GM12892 (cell line): ENCODE measurements around the gene CPZ.
"Not testable (repeated sequence)": the region's sequence is repeated elsewhere in the genome, so short reads cannot be mapped to it uniquely, and the experiment has no call there.

Experiments
- DNase-seq: peaks from one replicate; pipeline ENCODE4 v3.0.0; 2011; ENCODE audit not compliant: insufficient read length
- FAIRE-seq: peaks from 2 replicates; lab custom pipeline; 2011; peaks lifted over from hg19 to GRCh38; lab: Jason Lieb, UNC
- POLR2A ChIP-seq: IDR thresholded peaks from 2 replicates; pipeline ENCODE4 v1.6.1; 2011; ENCODE audit warnings: low read depth, low read length, control low read depth
- POLR2AphosphoS5 ChIP-seq: IDR thresholded peaks from 2 replicates; pipeline ENCODE4 v1.6.1; 2011; ENCODE audit warnings: low read depth, low read length, control low read depth
- TAF1 ChIP-seq: IDR thresholded peaks from 2 replicates; pipeline ENCODE4 v1.6.1; 2011; ENCODE audit warnings: low read depth, mild to moderate bottlenecking, control low read depth, low read length, borderline replicate concordance

The CPZ gene

DNA sequence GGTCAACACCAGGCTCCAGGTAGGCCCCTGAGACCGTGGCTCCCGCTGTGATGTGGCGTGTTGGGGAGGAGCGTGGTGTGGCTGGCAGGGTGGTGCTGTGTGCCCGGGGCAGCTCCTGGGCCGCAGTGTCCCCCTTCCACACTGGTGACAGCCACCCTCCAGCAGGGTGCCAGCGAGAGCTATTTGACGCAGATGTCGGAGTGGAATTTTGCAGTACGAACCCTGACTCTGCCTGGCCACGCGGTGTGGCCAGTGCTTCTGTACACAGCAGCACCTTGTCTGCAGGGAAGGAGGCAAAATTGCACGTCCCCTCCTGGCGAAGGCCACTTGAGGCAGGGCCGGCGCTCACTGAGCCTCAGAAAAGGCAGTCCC is 53.2 kb downstream of the CPZ start:
- TF ChIP-seq TAF1 (no peak), POLR2AphosphoS5 (no peak), POLR2A (no peak)

DNA sequence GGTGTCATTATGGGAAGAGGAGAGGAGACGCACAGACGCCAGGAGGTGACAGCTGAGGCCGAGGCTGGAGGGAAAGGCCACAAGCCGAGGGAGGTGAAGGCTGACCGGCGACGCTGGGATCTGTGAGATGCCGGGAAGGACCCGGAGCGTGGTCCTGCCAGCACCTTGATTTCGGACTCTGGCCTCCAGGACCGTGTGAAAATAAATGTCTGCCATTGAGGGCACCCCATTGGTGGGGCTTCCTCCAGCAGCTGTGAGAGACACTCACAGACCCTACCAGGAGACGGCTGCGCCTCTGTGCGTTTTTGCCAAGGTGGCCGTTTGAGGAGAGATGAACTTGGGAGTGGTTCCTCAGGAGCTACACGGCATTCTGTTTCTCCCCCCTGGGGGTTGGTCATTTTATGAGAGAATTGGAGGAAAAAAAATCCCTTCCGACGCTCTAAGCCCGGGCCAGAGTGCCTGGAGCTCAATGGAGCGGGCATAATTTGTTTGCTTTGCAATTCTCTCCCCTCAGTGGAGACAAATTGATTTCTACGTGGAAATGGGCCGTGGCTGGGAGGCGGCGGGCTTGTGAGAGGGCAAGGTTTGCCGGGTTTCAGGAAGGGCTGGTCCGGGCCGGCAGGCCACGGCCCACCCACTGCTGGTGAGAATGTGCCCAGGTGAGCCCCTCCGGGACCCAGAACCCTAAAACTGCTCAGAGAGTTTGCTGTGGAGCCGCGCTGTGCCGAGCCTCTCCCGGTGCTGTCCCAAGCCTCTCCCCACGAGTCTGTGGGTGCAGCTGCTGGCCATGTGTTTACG is 53.9 kb downstream of the CPZ start:
- DNase-seq (no peak), FAIRE-seq (no peak)
- TF ChIP-seq POLR2A (no peak), POLR2AphosphoS5 (no peak), TAF1 (no peak)

More for the DNA sequence above, 53.2 kb downstream of the CPZ start:
- DNase-seq (no peak), FAIRE-seq (no peak)

DNA sequence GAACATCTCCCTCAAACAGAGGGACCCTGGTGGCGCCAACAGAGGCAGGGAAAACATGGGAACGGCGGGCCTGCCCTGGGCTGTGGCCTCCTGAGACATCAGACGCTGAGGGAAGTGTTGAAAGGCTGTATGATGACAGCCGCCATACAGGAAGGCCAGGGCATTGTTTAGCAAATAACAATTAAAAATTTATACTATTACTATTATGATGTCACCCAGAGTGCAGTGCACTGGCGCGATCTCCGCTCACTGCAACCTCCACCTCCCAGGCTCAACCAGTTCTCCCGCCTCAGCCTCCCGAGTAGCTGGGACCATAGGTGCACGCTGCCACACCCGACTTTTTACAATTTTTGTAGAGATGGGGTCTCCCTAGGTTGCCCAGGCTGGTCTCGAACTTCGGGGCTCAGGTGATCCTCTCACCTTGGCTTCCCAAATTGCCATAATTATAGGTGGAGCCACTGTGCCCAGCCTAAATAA is 54.6 kb downstream of the CPZ start:
- FAIRE-seq (no peak), DNase-seq (no peak)
- TF ChIP-seq TAF1 (no peak), POLR2AphosphoS5 (no peak), POLR2A (no peak)

DNA sequence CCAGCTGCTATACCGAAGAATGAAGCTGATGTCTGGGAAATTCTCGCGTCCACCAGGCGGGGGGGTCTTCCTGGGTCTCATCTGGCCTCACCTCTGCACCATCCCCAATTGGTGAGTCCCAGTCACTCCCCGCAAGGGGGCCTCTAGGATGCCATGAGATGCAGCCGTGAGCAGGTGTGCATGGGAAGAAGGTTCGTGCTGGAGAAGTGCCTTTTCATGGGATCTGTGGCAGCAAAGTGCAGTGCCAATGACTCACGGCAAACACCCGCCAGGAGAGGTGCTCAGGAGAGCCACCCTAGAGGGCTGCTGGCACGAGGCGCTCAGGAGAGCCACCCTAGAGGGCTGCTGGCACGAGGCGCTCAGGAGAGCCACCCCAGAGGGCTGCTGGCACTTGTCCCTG is 55.1 kb downstream of the CPZ start:
- no peak for TF ChIP-seq POLR2A
- TF ChIP-seq TAF1 = no peak
- TF ChIP-seq POLR2AphosphoS5 = no peak
- DNase-seq (no peak), FAIRE-seq (no peak)

DNA sequence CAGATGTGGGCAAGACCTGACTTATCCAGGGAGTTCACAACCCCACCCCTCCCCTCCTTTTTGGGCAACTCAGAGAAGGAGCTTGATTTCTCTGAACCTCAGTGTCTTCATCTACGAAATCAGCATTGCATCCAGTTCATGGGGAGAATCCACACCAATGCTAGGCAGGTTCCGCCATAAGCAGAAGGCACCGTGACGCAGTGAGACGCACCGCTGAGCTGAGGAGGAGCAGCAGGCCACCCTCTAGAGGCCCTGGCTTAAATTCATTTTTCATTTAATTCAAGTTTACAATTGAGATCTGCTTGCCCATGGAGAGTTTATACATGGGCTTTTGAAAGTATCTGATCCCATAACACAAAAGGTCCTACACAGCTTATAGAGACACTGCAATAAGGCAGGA is 55.7 kb downstream of the CPZ start:
- TF ChIP-seq POLR2A (no peak), POLR2AphosphoS5 (no peak), TAF1 (no peak)
- FAIRE-seq (no peak), DNase-seq (no peak)

DNA sequence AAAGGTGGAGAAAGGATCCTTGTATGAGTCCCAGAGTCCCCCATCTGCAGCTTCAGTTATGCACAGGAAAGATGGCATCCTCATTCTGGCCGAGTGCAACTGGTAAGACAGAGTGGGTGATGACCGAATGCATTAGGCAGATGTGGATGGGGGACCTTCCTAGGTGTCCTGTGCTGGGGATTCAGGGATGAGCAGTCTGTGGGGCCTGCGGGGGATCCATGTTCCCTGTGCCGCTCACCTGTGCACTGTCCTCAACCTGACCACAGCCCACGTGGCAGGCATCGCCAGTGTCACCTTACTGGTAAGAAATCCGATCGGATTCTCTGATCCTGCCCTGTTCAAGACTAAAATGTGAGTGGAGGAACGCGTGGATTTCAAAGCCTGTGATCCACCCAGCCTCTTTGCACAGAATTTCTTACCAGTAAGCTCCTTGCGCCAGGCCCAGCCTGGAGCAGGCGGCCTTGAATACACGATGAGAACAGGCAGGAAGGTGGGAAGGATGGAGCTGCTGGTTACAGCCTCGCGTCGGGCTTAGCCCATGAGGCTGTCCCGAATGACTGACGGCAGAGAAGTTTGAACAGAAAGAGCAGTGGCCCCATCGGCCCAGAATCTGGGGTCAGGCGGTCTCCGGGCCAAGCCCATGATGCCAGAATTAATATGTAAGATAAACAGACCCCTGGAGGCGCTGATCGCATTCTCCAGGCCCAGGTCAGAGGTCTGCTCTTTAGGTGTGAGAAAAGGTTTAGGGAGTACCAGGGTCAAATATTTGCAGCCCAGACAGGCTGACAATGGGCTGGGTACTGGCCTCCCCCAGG is 56.5 kb downstream of the CPZ start:
- no peak for FAIRE-seq
- TF ChIP-seq POLR2AphosphoS5 (no peak), POLR2A (no peak), TAF1 (no peak)
- DNase-seq = no peak

DNA sequence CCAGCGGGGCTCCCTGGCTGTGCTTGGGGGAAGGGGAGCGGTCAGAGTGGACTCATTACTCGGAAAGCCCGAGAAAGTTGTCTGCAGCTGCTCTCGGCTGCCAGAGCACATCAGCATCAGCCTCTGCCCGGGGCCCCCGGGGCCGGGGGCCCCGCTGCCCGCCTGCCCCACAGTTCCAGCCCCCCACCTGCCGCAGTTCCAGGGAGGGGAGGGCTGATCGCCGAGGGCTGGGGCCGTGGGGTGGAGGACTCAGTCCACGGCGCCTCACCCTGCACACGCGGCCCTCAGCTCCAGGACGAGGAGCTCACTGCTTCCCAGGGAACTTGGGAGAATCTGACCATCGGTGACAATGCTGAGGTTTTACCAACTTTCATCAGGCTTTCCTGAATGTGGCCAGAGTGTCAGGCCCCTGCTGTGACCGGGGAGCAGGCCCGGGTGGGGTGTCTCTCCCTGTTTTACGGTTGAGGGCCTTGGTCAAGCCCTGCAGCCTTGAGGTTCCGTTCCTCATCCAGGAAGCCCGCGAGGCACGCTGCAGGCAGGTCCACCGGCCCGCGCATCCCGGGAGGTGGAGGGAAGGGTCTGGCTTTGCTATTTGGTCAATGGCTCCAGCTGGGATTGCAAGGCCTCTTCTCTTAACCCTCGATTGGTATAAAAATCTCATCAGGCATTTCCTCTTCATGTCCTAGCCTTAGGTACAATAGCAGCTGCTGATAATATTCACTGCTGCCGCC is 57.2 kb downstream of the CPZ start:
- TF ChIP-seq TAF1 = no peak
- no peak for TF ChIP-seq POLR2A
- DNase-seq (no peak), FAIRE-seq (no peak)

DNA sequence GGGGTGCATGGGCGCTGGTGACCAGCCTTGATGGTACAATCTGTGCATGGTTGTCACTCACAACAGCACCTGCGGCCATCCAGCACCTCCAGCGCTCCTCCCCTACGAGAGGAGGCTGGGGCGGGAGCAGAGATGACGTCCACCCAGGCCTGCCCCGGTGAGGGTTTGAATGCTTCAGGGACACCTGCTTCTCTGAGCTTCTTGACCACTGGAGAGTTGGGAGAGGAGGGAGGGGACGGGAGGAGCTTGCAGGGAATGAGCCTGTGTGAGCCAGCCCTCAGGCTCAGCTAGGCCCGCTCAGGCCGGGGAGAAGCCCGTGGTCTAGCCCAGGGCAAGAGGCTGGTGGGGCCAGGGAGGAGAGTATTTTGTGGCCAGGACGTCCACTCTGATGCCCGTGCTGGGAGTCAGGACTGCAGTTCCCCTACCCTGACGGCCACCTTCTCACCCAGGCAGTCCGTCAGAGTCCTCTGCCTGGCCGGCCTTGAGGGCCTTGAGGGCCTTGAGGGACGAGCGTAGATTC is 59.2 kb downstream of the CPZ start:
- no peak for DNase-seq
- FAIRE-seq = no peak
- TF ChIP-seq POLR2AphosphoS5 (no peak), POLR2A (no peak), TAF1 (no peak)

DNA sequence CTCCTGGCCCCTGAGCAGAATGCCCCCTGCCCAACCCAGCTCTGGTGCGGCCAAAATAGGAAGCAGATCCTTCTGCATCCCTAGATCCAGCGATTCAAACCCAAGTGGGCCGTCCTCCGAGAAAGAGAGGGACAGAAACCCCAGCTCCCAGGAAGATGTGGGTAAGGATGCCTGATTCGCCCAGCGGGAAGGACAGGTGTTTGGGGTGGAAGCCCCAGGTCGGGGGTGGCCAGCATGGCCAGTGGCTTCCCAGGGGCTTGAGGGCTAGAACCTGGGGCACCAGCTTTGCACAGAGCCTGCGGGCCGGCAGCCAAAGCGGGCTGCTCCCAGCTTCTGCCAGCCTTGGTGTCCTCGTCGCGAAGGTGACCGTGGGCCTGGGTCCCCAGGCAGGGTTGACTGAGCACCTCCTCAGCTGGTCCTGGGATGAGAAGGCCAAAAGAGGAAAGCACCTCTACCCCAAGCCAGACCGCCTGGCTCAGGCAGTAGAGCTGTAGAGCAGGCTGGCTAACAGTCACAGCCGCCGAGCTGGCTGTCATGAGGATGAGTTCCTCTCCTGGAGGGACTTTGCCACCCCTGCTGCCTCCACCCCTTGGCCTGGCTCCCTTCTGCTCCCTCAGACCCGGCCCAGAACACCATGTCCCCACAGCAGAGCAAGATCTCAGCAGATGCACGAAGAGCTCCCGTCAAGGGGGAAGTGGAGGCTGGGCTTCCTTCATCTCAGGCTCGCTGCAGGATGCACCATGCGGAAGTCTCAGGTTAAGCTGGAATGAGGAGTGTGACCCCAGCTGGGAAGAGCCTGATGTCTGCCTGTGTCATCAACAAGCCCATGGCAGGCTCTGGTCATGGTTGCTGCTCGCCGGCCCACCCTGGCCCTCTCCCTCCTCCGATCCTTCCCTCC is 59.9 kb downstream of the CPZ start:
- TF ChIP-seq POLR2AphosphoS5 (no peak), TAF1 (no peak), POLR2A (no peak)
- no peak for FAIRE-seq
- DNase-seq = no peak

DNA sequence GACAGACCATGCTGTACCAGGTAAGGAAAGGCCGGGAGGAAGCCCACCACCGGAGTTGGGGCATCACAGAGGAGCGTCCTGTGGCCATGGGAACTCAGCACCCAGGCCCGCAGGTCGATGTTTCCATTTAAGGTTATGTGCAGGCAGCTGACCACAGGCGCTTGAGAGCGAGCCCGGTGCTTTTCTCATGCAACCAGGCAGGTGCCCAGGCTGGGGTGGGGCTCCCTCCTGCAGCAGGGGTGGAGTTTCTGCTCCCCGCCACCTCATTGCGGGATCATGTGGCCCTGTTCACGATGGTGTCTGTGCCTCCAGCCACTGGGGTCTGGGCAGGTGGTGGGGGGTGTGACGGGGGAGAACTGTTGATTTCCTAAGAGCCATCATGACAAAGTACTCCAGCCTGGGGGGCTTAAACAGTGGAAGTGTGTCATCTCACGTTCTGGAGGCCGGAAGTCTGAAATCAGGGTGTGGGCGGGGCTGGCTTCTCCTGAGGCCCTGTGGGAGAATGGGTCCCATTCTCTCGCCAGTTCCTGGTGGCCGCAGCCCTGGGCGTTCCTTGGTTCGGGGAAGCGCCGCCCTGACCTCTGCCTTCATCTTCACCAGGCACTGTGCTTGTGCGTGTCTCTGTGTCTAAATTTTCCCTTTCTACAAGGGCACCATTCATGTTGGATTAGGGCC is 60.9 kb downstream of the CPZ start:
- TF ChIP-seq POLR2AphosphoS5 (no peak), POLR2A (no peak), TAF1 (no peak)
- DNase-seq (no peak), FAIRE-seq (no peak)

DNA sequence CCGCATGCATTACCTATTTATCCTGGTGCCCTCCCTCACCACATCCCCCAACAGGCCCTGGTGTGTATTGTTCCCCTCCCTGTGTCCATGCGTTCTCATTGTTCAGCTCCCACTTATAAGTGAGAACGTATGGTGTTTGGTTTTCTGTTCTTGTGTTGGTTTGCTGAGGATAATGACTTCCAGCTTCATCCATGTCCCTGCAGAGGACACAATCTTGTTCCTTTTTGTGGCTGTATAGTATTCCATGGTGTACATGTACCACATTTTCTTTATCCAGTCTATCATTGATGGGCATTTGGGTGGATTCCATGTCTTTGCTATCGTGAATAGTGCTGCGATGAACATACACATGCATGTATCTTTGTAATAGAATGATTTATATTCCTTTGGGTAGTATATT is 61.6 kb downstream of the CPZ start:
- not testable (repeated sequence) for DNase-seq, FAIRE-seq
